ENCODE measurements around the gene MED26. TPM values are rescaled to one million over a fixed set of nuclear protein-coding genes. Genes with fewer than 3 reads are reported as not detected.

The MED26 gene
- total RNA-seq, 1 experiment from 2014 or later = 8.8 TPM

DNA sequence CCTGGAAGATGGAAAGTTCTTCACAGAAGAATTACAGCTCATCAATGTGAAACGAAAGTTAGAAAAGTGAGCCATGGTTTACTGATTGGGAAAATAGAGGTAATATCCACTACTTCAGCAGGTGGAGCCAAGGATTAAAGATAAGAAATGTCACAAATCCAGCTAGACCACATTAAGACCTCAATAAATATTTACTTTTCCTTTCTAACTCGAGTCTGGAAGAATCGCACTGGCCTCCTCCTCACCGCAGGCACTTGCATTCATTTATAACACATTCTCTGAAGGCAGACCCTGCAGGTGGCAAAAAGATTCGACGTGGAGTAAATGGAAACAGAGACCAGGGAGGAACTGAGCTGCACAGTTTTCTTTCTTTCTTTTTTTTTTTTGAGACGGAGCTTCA lies 63.2 kb downstream of the MED26 start:
- DNase-seq (ENCODE audit: low read depth, low spot score) = no peak
- no TSS peak for BruUV-seq (replicated peaks)
- in situ Hi-C loops (cut with HindIII; ENCODE audit: low pct_unique_long_range_greater_than_20kb, low sequenced_read_pairs) = no loop called here

DNA sequence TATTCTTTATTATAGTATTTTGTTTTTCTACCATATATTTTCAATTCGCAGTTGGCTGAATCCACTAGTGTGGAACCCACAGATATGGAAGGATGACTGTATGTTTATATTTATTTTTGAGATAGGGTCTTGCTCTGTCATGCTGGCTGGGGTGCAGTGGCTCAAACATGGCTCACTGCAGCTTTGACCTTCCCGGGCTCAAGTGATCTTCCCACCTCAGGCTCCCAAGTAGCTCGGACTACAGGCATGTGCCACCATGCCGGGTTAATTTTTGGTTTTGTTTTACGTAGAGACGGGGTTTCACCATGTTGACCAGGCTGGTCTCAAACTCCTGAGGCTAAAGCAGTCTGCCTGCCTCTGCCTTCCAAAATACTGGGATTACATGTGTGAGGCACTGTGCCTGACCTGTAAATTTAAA lies 65.4 kb downstream of the MED26 start:
- ATAC-seq = no peak
- no peak overlapping the region for H3K27ac ChIP-seq (ENCODE audit: low read length)
- DNase-seq (ENCODE audit: low read depth, low spot score) = no peak
- H3K36me3 ChIP-seq (ENCODE audit: control insufficient read depth, insufficient read depth, low read length) = peaks cover 4% of the 10 kb centered on the region; the same call in 1 of the 2 replicates
- H3K9me3 ChIP-seq (ENCODE audit: control insufficient read depth, insufficient read depth, low read depth, low read length) = no peaks in the 10 kb centered on the region
- no peak overlapping the region for H3K4me3 ChIP-seq (ENCODE audit: low read depth in 2 of 2, low read length in 2 of 2)
- H3K27me3 ChIP-seq (ENCODE audit: control insufficient read depth, insufficient read depth, low read length) = no peaks in the 10 kb centered on the region
- no TSS peak for BruUV-seq (replicated peaks)
- intact Hi-C loops (cut with micrococcal nuclease; ENCODE audit: unreplicated experiment) = no loop called here
- ChIA-PET CTCF (no interaction called here), POLR2A (no interaction called here)
- in situ Hi-C loops (cut with HindIII; ENCODE audit: low pct_unique_long_range_greater_than_20kb, low sequenced_read_pairs) = no loop called here
- no peak for TF ChIP-seq POLR2AphosphoS5 (IDR thresholded peaks at IDR 0.05; ENCODE audit: low read depth, low read length)
- TF ChIP-seq, protein P1, sequence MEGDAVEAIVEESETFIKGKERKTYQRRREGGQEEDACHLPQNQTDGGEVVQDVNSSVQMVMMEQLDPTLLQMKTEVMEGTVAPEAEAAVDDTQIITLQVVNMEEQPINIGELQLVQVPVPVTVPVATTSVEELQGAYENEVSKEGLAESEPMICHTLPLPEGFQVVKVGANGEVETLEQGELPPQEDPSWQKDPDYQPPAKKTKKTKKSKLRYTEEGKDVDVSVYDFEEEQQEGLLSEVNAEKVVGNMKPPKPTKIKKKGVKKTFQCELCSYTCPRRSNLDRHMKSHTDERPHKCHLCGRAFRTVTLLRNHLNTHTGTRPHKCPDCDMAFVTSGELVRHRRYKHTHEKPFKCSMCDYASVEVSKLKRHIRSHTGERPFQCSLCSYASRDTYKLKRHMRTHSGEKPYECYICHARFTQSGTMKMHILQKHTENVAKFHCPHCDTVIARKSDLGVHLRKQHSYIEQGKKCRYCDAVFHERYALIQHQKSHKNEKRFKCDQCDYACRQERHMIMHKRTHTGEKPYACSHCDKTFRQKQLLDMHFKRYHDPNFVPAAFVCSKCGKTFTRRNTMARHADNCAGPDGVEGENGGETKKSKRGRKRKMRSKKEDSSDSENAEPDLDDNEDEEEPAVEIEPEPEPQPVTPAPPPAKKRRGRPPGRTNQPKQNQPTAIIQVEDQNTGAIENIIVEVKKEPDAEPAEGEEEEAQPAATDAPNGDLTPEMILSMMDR (IDR thresholded peaks at IDR 0.05) = no peak
- TF ChIP-seq SIN3A (IDR thresholded peaks at IDR 0.05; ENCODE audit: borderline replicate concordance, insufficient read depth, low read depth, low read length) = no peak
- TF ChIP-seq, protein P2, sequence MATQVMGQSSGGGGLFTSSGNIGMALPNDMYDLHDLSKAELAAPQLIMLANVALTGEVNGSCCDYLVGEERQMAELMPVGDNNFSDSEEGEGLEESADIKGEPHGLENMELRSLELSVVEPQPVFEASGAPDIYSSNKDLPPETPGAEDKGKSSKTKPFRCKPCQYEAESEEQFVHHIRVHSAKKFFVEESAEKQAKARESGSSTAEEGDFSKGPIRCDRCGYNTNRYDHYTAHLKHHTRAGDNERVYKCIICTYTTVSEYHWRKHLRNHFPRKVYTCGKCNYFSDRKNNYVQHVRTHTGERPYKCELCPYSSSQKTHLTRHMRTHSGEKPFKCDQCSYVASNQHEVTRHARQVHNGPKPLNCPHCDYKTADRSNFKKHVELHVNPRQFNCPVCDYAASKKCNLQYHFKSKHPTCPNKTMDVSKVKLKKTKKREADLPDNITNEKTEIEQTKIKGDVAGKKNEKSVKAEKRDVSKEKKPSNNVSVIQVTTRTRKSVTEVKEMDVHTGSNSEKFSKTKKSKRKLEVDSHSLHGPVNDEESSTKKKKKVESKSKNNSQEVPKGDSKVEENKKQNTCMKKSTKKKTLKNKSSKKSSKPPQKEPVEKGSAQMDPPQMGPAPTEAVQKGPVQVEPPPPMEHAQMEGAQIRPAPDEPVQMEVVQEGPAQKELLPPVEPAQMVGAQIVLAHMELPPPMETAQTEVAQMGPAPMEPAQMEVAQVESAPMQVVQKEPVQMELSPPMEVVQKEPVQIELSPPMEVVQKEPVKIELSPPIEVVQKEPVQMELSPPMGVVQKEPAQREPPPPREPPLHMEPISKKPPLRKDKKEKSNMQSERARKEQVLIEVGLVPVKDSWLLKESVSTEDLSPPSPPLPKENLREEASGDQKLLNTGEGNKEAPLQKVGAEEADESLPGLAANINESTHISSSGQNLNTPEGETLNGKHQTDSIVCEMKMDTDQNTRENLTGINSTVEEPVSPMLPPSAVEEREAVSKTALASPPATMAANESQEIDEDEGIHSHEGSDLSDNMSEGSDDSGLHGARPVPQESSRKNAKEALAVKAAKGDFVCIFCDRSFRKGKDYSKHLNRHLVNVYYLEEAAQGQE (IDR thresholded peaks at IDR 0.05; ENCODE audit: insufficient read depth in 1 of 2, low read depth in 2 of 2, low read length in 1 of 2) = no peak
- no peak for TF ChIP-seq TCF7L2 (IDR thresholded peaks at IDR 0.05; ENCODE audit: low read depth, low read length)
- no peaks in the 10 kb centered on the region for H3K4me1 ChIP-seq (ENCODE audit: control insufficient read depth, insufficient read depth, low read length)

More for the DNA sequence above, 63.2 kb downstream of the MED26 start:
- ATAC-seq = no peak
- Histone ChIP-seq H3K27me3 (ENCODE audit: control insufficient read depth, insufficient read depth, low read length) (no peaks in the 10 kb centered on the region), H3K9me3 (ENCODE audit: control insufficient read depth, insufficient read depth, low read depth, low read length) (no peaks in the 10 kb centered on the region), H3K4me3 (ENCODE audit: low read depth in 2 of 2, low read length in 2 of 2) (no peak overlapping the region), H3K27ac (ENCODE audit: low read length) (no peak overlapping the region), H3K36me3 (ENCODE audit: control insufficient read depth, insufficient read depth, low read length) (peaks cover 4% of the 10 kb centered on the region; the same call in 1 of the 2 replicates), H3K4me1 (ENCODE audit: control insufficient read depth, insufficient read depth, low read length) (no peaks in the 10 kb centered on the region; the same call in 1 of the 2 replicates)
- ChIA-PET CTCF (no interaction called here), POLR2A (no interaction called here)
- TF ChIP-seq SIN3A (IDR thresholded peaks at IDR 0.05; ENCODE audit: borderline replicate concordance, insufficient read depth, low read depth, low read length) (no peak), POLR2AphosphoS5 (IDR thresholded peaks at IDR 0.05; ENCODE audit: low read depth, low read length) (no peak), TCF7L2 (IDR thresholded peaks at IDR 0.05; ENCODE audit: low read depth, low read length) (no peak)
- TF ChIP-seq, protein P1 (IDR thresholded peaks at IDR 0.05) = no peak
- TF ChIP-seq, protein P2 (IDR thresholded peaks at IDR 0.05; ENCODE audit: insufficient read depth in 1 of 2, low read depth in 2 of 2, low read length in 1 of 2) = no peak
- intact Hi-C loops (cut with micrococcal nuclease; ENCODE audit: unreplicated experiment) = no loop called here

Data from Panc1 (cell line).